Uterus (tissue), 4 donors: ENCODE results near the gene NDUFAF5. TPM values are rescaled to one million over a fixed set of nuclear protein-coding genes. Genes with fewer than 3 reads are reported as not detected.

Experiments
- DNase-seq, 2 donors: peaks; one replicate each; pipeline ENCODE4 v3.0.0-alpha.2; 2019 to 2020
- H3K27ac ChIP-seq, 2 donors: fragments of 200-600 bp; sonication (generic); 1 replicate in 1 of 2; 2 replicates in 1 of 2; pipeline ENCODE4 v1.5.1; 2016 to 2018
- H3K27me3 ChIP-seq, 2 donors: fragments of 200-600 bp; sonication (generic); one replicate each; pipeline ENCODE4 v1.5.1; 2018 to 2019; ENCODE audit warnings: control low read depth in 1 of 2
- H3K36me3 ChIP-seq, 2 donors: fragments of 200-600 bp; sonication (generic); one replicate each; pipeline ENCODE4 v1.5.1; 2019; ENCODE audit warnings: control low read depth in 1 of 2
- H3K4me1 ChIP-seq, 2 donors: fragments of 200-600 bp; sonication (generic); one replicate each; pipeline ENCODE4 v1.5.1; 2018 to 2019; ENCODE audit warnings: control low read depth in 1 of 2
- H3K4me3 ChIP-seq, 2 donors: fragments of 200-600 bp; sonication (generic); 1 replicate in 1 of 2; 2 replicates in 1 of 2; pipeline ENCODE4 v1.5.1; 2018 to 2019; ENCODE audit warnings: mild to moderate bottlenecking in 1 of 2
- H3K9me3 ChIP-seq, 2 donors: fragments of 200-600 bp; sonication (generic); one replicate each; pipeline ENCODE4 v1.5.1; 2019; ENCODE audit warnings: control low read depth in 1 of 2
- POLR2A ChIP-seq, 2 donors: fragments of 450-650 bp; IDR thresholded peaks; one replicate each; pipeline ENCODE4 v1.6.1; 2016; ENCODE audit warnings: antibody characterized with exemption in 2 of 2, mild to moderate bottlenecking in 1 of 2, moderate library complexity in 1 of 2
- intact Hi-C: fragments of 100-400 bp; cut with DNase I; formaldehyde crosslinking; loops from one replicate; pipeline ENCODE4 v1.15.1; 2023; ENCODE audit warnings: low total_unique reads
- total RNA-seq, 4 donors: library from RNA; depleted of rRNA in 3 of 4; stranded (reverse); fragments of >200 nt in 3 of 4; gene quantifications; one replicate each; pipeline versions ENCODE4 v1.1.0 to v1.2.4, GENCODE V29; 2014 to 2023
- TF ChIP-seq, protein P1 (sequence below), 4 experiments: fragments of 200-600 bp in 2 of 4; fragments of 450-650 bp in 2 of 4; sonication (generic) in 2 of 4; IDR thresholded peaks; one replicate each; pipeline ENCODE4 v1.5.1; 2016 to 2019; ENCODE audit warnings: antibody characterized with exemption in 4 of 4, mild to moderate bottlenecking in 2 of 4, moderate library complexity in 1 of 4
- donor health status: DM: yes; HTN: yes; CAD: no.

NDUFAF5 gene
- total RNA-seq, 4 donors from 2014 or later: 8.2 to 38.0 (median 24.3) TPM

DNA sequence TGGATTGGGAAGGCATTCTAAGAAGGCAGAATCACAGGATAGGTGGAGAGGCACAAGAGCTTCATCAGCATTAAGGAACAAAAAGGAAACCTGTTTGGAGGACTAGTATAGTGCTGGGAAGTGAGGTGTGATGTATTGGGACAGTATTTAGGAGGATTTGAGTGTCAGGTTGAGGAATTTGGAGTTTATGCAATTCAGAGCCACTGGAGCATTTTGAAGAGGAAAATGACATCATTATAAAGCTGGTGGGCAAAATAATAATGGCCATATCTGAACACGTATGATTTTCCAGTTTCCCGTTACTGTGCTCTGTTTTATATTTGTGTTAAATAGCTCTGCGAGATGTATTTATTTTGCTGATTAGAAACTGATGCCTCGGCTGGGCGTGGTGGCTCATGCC lies 14.2 kb downstream of the NDUFAF5 start:
- Histone ChIP-seq H3K27me3 (no peaks in the 10 kb centered on the region), H3K27ac (no peak overlapping the region), H3K4me1 (no peaks in the 10 kb centered on the region), H3K4me3 (no peak overlapping the region), H3K36me3 (no peaks in the 10 kb centered on the region), H3K9me3 (no peaks in the 10 kb centered on the region)
- DNase-seq: no peak
- intact Hi-C loops: no loop called here
- TF ChIP-seq, protein P1, sequence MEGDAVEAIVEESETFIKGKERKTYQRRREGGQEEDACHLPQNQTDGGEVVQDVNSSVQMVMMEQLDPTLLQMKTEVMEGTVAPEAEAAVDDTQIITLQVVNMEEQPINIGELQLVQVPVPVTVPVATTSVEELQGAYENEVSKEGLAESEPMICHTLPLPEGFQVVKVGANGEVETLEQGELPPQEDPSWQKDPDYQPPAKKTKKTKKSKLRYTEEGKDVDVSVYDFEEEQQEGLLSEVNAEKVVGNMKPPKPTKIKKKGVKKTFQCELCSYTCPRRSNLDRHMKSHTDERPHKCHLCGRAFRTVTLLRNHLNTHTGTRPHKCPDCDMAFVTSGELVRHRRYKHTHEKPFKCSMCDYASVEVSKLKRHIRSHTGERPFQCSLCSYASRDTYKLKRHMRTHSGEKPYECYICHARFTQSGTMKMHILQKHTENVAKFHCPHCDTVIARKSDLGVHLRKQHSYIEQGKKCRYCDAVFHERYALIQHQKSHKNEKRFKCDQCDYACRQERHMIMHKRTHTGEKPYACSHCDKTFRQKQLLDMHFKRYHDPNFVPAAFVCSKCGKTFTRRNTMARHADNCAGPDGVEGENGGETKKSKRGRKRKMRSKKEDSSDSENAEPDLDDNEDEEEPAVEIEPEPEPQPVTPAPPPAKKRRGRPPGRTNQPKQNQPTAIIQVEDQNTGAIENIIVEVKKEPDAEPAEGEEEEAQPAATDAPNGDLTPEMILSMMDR (IDR thresholded peaks at IDR 0.05): no peak
- TF ChIP-seq POLR2A (IDR thresholded peaks at IDR 0.05): no peak

DNA sequence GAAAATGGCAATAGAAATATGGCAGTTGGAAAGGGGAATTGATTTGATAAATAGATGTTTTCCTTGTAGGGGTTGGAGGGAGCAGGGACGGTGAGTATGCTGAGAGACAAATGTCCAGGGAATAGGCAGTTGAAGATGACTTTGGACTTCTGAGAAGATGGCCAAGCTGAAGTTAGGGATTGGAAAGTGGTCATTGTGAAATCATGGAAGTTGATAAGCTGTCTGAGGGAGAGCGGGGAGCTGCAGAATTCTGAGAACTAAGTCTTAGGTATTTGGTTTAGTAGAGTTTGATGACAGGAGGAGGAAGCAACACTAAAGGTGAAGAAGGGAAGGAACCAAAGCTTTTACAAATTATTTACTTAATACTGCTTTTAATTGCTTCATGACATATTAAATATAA lies 15.1 kb downstream of the NDUFAF5 start:
- intact Hi-C loops: no loop called here
- Histone ChIP-seq H3K4me3 (no peak overlapping the region), H3K36me3 (no peaks in the 10 kb centered on the region), H3K9me3 (no peaks in the 10 kb centered on the region), H3K4me1 (no peaks in the 10 kb centered on the region), H3K27me3 (no peaks in the 10 kb centered on the region), H3K27ac (peak overlapping the region; percentile 25 to 35)
- TF ChIP-seq, protein P1 (IDR thresholded peaks at IDR 0.05): no peak
- no peak for TF ChIP-seq POLR2A (IDR thresholded peaks at IDR 0.05)
- DNase-seq: no peak

DNA sequence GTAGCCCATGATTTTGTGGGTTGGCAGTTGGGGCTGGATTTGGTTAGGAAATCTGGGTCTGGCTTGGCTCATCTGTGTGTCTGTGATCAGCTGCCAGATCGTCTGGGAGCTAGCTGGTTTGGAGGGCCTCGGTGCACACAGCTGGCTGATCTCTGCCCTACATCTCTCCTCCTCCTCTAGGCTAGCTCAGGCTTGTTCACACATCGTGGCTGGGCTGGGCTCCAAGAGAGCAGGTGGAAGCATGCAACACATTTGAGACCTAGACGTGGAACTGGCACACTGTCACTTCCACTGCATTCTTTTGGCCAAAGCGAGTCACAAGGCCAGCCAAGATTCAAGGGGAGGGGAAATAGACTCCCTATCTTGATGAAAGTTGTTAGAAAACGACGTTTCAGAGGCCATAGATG lies 15.9 kb downstream of the NDUFAF5 start:
- Histone ChIP-seq H3K9me3 (no peaks in the 10 kb centered on the region), H3K4me3 (no peak overlapping the region), H3K27me3 (no peaks in the 10 kb centered on the region), H3K27ac (peak overlapping the region; percentile 25 to 35), H3K36me3 (no peaks in the 10 kb centered on the region), H3K4me1 (no peaks in the 10 kb centered on the region)
- peak; percentile 82 to 83 for DNase-seq
- intact Hi-C loops: no loop called here
- TF ChIP-seq, protein P1 (IDR thresholded peaks at IDR 0.05): no peak
- no peak for TF ChIP-seq POLR2A (IDR thresholded peaks at IDR 0.05)

DNA sequence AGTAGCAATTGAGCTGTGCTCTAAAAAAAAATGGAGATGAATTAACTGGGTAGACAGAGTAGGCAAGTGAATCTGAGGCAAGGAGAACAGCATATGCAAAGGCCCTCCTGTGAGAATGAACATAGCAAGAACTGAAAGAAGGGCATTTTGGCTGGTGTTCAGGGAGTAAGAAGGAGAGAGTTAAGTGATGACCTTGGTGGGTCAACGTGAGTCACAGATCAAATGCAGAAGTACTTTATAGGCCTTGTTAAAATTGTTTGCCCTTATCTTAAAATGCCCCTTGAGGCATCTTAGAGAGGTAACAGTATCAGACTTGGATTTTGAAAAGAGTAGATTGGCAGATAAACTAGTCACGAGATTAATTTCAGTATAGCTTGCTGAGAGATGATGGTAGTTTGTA lies 24.5 kb downstream of the NDUFAF5 start:
- intact Hi-C loops: no loop called here
- no peak for TF ChIP-seq POLR2A (IDR thresholded peaks at IDR 0.05)
- TF ChIP-seq, protein P1 (IDR thresholded peaks at IDR 0.05): no peak
- H3K4me1 ChIP-seq: no peaks in the 10 kb centered on the region
- H3K4me3 ChIP-seq: no peak overlapping the region
- H3K27ac ChIP-seq: no peak overlapping the region
- no peak for DNase-seq
- no peaks in the 10 kb centered on the region for H3K36me3 ChIP-seq
- no peaks in the 10 kb centered on the region for H3K27me3 ChIP-seq
- no peaks in the 10 kb centered on the region for H3K9me3 ChIP-seq

DNA sequence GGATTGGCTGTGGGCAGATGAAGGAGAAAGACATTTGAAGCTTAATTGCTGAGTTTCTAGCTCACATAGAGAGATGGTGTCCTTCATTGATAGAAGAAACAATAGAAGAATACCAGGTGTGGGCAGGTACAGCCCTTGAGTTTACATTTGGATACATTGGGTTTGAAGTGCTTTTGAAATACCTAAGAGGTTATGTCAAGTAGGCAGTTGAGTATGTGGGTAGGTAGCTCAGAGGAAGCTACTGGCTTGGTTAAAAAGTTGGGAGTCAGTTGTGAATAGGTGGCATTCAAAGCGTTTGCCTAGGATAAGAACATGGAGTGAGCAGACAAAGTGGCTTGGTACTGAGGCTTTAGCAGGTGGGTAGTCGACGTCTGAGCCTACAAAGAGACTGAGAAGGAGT lies 25.0 kb downstream of the NDUFAF5 start:
- H3K4me1 ChIP-seq: no peaks in the 10 kb centered on the region
- no peak overlapping the region for H3K4me3 ChIP-seq
- no peak for DNase-seq
- no peaks in the 10 kb centered on the region for H3K36me3 ChIP-seq
- no peak for TF ChIP-seq POLR2A (IDR thresholded peaks at IDR 0.05)
- TF ChIP-seq, protein P1 (IDR thresholded peaks at IDR 0.05): no peak
- no peaks in the 10 kb centered on the region for H3K9me3 ChIP-seq
- intact Hi-C loops: no loop called here
- no peak overlapping the region for H3K27ac ChIP-seq
- H3K27me3 ChIP-seq: no peaks in the 10 kb centered on the region
